Stimulated activated CD8-positive, alpha-beta memory T cell treated with anti-CD3 and anti-CD28 coated beads, Interleukin-4, amount 100 ng/mL, for 48 hours (primary cell): Measurements from ENCODE around the gene SLC4A3.

ENCODE experiments used
- DNase-seq: peaks from one replicate; pipeline ENCODE4 v3.0.0-alpha.2; 2020

SLC4A3 gene

DNA sequence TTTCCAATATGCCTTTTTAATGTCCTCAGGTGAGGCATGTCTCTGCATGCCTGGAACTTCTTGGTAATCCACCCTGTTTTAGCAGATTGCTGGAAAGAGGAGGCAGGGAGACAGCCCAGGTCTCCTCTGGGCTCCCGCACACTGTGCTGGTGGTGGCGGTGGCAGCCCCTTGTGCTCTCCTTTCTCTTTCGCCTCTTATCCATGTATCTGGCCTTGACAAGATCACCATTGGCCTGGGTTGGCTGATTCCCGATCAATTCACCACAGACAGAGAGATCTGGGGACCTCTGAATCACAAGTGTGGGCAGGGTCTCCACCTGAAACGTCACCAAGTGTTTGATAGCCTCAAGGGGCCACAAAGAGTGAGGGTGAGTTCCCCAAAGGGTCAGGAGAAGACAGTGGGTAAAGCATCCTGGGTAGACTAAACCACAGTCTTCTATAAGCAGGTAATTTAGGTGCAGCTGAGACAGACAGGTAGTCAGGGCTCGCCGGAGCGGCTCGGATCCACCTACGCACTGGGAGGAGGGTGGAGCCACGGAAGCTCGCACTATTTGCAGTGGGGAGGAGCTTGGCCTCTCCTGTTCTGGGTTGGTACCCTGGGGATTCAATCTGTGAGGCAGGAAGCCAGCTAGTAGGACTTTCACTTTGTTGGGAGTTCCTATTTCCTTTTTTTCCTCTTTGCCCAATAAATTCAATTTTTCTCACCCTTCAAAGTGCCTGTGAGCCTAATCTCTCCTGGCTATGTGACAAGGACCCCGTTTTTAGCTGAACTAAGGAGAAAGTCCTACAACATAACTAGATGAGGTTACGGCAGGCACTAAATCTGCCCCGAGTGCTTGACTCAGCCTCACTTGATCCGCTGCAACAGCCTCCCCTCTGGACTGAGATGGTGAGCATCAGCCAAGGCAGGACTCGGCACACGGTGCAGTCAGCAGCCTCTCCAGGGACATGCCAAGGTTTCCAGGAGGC, 57.6 kb downstream of the SLC4A3 start:
- DNase-seq: peak; percentile 68

DNA sequence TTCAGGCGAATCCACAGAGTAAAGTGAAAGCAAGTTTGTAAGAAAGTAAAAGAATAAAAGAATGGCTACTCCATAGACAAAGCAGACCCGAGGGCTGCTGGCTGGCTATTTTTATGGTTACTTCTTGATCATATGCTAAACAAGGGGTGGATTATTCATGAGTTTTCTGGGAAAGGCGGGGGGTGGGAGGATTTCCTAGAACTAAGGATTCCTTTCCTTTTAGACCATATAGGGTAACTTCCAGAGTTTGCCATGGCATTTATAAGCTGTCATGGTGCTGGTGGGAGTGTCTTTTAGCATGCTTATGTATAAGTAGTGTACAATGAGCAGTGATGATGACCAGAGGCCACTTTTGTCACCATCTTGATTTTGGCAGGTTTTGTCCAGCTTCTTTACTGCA, 59.8 kb downstream of the SLC4A3 start:
- DNase-seq: no peak

DNA sequence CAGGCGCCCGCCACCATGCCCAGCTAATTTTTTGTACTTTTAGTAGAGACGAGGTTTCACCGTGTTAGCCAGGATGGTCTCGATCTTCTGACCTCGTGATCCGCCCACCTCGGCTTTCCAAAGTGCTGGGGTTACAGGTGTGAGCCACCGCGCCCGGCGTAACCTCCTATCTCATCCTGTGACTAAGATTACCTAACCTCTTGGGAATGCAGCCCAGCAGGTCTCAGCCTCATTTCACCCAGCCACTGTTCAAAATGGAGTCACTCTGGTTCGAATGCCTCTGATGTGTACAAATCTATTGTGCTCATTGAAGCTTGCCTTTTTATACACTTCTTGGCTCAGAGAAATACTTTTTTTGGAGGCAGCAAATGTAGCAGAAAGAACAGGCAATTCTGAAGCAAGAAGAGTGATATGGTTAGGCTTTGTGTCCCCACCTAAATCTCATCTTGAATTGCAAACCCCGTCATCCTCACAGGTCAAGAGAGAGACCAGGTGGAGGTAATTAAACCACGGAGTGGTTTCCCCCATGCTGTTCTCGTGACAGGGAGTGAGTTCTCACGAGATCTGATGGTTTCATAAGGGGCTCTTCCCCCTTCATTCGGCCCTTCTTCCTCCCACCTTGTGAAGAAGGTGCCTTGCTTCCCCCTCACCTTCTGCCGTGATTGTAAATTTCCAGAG, 60.6 kb downstream of the SLC4A3 start:
- DNase-seq: no peak

DNA sequence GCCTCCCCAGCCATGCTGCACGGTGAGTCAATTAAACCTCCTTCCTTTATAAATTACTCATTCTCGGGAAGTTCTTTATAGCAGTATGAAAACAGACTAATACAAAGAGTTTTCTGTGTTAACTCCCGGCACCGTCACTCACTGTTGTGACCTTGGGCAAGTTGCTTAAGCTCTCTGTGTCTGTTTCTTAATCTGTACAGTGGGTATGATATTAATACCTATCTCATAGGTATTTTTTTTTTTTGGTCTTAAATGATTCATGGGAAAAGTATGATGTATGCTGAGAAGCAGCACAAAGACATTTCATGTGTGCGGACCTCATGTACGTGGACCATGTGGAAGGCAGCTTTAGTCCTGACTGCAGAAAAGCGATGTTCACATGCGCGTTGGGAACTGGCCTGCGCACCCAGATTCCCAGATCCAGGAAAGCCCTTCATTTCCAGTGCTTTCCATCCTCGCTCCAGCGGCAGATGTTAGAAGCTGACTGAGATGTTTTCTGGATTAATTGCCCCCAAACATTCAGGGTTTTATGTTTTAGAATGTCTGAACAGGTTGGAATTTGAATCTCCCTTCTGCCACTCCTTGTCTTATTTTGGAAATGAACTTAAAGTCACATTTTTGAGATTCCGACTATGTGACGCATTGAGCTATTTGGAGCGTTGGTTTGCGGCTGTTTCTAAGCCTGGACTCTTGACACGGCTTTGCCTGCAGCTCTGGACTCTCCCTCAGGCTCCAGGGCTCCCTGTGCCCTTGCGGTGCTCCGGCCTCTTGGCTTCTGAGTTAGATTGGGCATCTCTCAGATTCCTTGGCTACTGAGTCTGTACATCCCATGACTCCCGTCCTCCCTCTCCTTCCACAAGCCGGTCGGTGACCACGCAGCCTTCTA, 61.4 kb downstream of the SLC4A3 start:
- no peak for DNase-seq

DNA sequence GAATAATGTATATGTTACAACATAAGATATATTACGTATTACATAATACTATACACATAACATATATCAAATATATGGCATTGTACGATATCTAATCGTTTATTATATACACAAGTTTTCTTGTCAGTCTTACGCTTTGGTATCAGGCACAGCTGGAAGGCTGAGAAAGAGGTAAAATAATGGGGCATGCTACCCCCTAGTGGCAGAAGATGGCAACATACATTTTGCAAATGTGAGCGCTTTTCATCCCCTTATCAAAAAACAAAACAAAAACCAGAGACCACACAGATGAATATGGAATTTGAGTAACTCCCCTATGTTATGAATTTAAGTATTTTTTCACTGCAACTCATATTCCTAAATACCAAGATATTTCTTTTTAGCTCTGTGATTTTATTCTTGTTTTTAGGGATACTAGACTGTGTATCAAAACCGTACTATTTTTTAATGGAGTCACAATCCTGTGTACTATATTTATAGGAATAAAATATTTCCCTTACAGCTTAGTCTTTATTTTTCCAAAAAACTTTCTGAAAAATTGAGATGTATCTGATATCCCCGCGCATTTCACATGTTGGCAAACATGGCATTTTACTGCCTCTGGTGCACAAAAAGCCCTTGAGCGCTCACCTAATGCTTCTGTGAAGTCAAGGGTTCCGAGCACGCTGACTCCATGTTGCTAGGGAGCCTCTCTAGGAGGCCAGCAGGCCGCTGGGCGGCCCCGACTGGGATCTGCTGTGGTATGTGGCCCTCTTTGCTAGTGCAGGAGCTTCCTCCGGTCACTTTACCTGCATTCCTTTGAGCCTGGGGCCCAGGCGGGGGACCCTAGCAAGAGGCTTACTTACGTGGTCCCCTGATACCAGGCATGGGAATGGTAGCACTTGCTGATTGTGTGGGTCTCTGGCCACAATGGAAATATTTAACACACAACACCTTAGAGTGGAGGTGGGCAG, 62.5 kb downstream of the SLC4A3 start:
- peak; percentile 59 for DNase-seq

DNA sequence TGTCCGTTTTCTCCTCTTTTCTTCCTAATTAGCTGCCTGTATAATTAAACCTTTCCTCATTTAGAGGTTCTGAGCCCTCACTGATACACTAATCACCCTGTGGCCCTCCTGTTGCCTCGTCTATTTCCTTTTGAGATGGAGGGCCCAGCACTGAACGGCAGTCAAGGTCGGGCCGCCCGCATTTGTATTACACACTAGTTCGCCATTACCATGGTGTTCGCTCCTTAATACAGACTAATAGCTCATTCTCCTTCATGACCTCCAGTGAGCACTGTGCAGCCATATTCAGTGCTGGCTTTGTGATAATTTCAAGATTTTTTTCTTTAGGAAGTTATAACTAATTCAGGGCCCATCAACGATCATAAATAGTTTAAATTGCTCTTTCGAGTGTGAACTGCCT, 64.1 kb downstream of the SLC4A3 start:
- DNase-seq: no peak
